ENCODE results near the gene HOXA3.

The HOXA3 gene

DNA sequence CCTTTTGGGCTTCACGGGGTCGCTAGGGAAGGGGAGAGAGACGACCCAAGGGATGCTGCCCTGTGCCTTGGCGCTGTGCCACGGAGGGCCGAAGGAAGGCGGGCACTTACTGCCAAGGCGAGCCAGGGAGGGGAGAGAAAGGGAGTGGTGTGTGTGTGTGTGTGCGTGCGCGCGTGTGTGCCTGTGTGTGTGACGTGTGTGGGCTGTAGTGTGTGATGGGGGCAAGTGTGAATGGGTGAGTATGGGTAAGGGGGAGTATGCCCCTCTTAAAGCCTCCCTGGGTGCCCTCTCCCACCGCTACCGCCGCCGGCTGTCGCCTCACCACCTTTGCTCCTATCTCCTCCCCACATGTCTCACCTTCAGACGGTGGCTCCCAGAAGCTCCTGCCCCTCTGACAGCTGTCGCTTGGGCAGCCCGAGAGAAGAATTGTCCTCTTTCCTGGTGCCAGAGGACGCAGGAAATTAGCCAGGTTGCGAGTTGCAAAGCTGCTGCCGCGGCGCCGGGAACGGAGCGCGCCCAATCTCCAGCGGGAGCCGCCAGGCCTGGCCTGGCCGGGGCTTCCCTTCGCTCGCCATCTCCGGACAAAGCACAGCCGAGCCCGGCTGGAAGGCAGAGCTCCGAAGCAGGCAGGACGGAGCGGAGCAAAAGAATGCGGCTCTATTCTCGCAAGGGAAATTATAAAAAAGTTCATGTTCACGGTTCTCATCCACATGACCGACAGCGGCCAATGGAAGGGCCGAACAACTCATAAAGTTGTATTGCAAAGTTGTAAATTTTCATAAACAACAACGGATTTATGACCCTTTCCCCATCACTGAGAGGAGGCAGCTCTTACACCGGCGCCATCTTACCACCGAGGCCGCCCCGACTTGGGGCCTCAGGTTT lies at the start of gene HOXA3:
HOXA3 (minus strand) TSS at position 653 of the 885 bp plus-strand sequence. CDS start 41,943 bp downstream, outside the sequence.
- no peak for DNase-seq

DNA sequence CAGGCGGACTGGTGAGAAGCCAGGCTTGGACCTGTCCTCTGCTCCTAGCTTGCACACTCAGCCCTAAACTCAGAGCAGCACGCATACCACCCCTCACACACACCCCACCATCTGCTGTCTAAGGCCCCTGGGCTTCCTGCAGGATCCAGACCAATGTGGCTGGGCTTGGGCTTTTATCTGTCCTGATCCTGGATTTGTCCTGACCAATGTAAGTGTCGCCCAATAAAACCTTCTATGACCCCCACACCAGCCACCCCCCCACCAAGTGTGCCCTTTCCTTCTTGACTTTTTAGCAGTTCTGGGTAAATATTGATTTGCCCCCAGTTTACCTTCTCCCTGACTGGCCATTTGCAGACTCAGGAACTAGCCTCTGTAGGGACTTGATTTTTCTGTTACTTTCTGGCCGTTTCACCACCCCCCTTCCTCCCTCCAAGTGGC lies 49.2 kb upstream of the HOXA3 start:
- no peak for DNase-seq

DNA sequence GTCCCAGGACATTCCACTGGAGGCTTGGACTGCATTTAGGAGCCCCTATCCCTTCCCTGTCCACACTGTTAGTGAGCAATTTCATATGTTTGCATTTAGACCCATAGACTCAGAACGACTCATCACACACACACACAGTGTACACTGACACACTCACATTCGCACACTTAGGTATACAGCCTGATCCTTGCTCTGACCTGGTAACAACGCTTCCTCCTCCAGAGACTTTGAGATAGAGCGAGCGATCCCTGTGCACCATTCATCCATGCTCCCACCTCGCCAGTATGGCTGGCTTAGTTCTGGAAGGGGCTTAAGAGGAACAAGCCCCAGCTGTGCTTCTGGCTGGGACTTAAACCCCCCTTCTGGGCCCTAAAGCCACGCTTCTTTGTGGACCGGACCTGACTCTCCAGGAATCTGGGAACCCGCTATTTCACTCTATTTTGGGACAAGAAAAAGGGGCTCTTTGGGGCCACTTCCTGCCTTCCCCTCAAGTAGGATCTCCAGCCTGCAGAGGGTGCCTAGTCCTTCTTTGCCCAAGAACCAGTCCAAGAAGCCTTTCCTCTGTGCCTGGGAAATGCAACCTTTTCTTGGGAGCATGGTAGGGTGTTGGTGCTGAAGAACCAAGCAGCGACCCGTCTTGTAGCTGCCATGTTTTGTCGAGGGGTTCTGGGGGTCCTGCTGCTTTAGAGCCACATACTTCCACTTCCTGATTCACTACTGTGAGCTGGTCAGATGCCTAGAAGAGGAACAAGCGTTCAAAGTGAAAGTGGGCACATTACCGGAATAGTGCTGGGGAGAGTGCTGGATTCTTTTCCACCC lies 48.6 kb upstream of the HOXA3 start:
- DNase-seq: no peak

DNA sequence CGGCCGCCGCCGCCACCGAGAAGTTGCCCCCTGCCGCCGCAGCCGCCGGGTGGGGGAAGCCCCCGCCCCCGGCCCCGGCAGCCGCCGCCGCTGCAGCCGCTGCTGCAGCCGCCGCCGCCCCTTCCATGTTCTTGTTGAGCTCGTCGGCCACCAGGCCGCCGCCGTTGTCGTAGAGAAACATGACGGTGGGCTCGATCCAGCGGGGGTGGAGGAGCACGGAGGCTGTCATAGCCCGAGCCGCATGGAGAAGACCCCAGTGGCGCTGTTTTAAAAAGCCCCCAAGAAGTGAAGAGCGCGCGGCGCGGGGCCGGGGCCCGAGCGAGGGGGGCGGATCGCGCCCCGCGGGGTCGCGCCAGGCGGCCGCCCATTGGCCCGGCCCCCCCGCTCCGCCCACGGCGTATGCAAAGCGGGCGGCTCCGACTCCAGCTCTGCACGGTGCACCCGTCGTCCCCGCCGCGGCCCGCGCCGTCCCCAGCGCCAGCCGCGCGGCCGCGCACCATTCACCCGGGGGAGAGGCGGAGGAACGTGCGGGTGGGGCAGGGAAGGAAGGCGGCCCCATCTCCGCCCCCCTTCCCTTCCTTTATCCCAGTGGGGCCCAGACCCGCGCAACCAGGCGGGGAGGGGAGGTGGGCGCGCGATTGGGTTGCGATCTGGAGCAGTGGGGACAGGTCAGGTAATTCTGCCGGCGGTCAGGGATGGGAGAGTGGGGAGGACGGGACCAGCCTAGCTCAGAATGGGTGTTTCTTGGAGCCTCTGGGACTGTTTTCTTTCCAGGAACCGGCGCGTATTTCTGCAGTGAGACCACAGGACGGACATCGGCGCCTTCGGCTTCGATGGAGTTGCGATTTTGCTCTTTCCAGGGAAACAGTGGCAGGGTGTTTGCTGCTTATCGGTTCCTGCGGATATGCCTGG lies 47.7 kb upstream of the HOXA3 start, which contains the start of gene HOXA13:
HOXA13 (minus strand) TSS at position 243 of the 912 bp plus-strand sequence; CDS start at position 229, 14 bp downstream.
- no peak for DNase-seq

DNA sequence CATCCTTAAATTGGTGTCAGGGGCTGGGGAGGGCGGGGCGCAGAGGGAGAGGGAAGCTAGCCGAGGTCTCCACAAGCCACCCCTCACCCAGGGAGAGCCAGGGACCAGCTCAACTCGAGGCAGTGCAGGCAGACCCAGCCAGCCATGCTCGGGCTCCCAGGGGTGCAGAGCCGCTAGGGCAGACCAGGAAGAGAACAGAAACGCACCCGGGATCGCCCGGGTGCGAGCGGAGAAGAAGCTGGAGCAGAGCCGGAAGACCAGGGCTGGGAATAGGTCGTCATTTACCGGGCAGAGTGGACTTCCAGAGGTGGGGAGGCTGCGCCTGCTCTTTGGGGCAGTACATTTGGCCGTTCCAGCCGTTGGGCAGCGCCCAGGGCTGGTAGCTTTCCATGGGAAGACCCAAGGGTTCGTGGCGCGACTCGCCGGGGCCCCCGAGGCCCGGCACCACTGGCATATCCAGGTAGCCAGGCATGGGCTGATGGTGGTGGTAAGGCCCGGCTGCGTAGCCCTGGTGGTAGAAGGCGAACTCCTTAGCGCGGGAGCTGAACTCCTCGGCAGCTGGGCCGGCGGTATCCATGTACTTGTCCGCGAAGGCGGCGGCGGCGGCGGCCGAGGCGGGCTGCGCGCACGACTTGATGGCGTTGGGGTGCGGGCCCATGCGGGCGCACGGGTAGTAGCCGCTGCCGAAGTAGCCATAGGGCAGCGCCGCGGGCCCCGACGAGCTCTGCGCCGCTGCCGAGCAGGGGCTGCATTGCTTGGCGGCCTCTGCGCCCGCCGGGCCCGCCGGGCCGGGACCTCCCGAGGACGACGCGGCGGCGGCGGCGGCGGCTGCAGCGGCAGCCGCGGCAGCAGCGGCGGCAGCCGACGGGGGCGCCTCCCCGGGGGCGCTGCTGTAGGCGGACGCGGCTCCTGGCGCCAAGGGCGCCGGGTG lies 46.8 kb upstream of the HOXA3 start:
- no peak for DNase-seq

DNA sequence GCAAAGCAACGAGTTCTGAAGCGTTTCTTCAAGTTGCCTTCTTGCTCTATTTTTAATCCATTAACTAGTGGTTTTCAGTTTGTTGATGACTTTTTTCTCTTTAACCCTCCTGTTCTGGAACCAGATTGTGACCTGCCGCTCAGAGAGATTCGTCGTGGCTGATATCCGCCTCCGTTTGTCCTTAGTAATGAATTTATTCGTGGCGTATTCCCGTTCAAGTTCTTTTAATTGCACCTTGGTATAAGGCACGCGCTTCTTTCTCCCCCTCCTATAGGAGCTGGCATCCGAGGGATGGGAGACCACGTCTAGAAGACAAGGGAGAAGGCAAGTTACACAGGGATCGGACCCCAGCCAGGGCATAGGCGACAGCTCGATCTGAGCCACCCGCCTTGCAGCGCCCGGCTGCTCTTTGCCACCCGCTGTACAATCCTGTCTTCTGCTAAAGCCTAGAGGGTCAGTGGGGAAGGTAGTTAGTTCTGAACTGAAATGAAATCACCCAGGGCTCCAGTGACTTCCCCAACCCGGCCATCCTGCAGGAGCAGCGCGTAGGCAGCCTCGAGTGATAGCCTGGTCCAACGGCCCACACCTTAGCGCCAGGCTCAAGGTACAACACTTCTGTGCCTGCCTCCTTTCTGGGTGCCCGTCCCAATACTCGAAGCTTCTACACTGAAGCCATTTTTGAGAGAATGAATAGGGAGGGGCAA lies 45.9 kb upstream of the HOXA3 start:
- DNase-seq: no peak

DNA sequence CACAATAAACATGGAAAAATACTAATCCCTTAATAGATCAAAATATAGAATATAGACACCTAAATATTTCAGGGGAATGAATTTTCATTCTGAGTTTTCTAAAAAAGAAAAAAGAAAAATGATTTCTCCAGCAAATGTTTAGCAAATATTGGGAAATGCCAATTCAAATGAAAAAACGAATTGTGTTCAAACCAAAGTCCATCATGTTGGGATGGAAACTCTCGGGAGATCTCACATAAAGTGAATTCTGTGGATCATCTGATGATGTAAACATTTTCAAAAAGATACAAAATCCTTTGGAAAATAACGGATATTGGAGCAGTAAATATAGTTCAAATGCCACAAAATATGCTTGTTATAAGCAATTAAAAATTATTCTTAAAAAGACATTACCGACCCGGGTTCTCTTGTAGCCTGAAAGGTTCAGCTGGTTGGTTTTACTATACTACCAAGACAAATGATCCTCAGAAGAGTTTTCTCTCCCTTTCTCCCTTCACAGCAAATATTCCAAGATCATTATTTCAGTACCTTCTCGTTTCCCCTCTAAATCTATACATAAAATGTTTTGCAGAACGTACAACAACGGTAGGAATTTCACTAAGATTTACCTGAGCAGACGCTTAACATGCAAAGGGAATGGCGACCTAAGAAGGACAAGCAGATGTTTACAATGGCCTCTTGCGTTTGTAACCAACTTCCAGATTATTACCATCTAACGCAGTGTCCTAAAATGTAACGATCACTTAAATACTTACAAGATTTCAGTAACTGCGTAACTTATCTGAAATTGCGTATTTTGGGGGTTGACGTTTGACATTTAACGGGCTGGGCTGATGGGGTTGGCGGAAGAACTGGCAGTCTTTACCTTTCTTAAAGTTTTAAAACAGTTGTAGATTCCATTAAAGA lies 45.0 kb upstream of the HOXA3 start:
- no peak for DNase-seq

DNA sequence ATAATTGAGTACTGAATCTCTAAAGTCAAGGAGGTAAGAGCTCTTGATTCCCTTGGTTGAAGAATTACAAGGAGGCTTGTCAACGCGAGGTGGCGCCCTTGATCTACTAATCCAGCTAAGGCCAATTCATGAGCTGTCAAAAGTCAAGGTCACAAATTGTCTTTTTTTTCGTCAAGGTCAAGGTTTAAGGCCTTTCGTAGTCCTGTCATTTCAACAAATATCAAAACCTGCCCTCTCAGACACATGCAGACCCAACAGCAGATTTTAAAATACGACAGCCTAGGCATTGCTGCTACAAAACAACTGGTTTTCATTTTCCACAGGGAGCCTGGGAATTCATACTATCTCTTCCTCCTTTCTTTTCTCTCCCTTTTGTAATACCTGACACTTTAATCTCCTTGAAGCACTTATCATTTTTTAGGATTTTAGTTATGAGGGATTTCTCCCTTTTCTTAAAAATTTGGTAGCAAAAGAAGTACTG lies 43.9 kb upstream of the HOXA3 start:
- peak; percentile 78 to 88 for DNase-seq

DNA sequence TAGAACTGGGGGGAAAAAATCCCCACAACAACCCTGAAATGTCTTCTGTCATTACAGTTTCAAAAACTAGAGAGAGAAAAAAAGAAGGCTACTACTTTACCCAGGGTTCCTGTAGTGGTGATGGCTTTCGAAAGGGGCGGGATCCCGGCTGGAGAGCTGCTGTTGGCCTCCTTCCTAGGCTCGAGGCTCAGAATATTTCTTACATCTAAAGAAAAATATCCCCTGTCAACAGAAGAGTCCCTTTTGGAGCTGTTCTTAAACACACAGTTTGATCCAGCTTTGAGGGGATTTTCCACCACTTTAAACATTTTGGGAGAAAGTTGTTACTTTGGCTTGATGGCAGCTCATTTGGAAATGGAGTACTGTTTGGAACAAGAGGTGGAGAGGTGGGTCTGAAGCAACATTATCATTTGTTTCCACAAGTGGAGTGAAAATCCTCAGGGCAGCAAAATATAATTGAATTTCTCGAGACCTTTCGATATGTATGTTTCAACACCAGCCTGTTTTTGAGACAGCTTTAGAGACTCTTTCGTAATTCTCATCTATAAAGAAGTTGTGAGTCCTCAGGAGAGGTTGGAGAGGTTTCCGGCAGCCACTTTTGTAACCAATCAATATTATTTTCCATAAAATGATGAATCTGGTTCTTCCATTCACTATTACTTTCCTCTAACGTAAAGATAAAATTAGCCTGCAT lies 42.5 kb upstream of the HOXA3 start:
- no peak for DNase-seq

DNA sequence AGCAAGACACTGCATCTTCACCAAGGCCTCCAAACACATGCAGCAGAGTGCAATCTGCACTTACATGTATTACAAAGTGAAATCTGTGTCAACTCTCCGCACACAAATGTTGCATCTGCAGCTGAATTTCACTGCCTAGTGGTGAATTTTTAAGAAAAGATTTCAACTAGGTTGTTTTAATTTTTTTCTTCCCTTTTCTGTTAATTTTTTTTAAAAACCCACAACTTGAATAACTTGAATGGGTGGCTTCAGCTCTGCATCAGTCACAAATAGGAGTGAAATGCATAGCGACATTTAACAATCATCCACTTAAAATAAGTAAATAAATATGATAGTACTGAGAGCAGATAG lies 41.6 kb upstream of the HOXA3 start:
- DNase-seq: no peak

DNA sequence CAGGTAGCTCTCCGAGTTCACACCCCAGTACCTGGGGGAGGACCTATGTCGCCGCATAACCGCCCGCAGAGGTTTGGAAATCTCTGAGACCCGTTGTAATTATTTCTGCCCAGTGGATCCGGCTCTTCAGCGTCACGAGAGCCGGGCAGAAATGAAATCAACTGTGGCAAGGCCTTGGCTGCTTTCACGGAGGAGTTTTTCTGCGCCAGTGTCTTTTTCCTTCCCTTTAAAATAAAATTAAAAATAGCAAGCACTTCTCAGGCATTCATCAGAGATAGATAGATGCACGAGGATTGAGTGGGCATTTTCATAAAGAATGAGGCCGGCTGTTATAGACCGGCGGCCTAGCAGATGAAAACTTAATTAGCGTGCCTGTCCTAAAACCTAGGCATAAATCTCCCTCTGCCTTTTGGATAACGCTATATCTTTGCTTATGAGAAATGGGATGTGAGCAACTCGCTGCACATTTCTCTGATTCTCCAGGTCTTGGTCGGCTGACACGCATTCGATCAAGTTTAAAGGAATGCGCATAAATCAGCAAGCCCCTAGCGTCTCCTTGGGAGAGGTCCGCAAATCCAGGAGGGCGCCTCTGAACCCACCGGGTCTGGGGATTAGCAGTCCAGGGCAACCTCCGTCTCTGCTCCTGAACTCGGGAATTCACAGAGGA lies 41.1 kb upstream of the HOXA3 start:
- no peak for DNase-seq

DNA sequence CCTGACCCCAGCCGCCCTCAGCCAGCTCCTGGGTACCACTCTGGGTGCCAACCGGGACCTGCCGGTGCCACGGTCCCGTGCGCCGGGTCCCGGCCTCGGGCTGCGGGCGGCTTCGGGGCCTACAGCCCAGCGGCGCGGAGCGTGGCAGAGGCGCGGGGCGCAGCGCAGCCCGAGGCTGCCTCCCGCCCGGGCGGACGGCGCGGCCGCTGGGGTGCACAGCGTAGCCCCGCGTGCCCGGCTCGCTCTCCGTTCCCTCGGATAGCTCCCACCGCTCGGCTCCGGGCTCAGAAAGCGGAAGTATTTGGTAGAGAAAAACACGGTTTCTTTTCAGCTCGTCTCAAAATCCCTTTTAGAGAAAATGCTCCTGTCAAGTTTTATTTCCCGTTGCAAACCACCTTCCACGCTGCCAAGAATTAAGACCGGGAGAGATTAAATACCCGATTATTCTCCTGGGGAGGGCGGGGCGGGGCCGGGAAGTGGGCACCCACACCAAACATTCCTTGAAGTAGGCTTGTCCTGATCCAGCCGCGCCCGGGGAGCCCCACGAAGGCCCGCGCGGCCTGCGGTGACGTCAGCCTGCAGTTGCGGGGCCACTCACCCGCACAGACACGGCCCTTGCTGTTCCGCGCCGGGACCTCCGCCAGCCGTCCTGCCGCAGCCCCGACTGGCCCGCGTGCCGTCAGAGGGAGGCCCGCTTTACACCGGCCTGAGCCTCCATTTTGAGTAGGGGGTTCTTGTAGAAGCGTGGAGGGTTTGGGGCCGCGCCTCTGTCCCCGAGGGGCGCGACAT lies 40.4 kb upstream of the HOXA3 start:
- DNase-seq: no peak

DNA sequence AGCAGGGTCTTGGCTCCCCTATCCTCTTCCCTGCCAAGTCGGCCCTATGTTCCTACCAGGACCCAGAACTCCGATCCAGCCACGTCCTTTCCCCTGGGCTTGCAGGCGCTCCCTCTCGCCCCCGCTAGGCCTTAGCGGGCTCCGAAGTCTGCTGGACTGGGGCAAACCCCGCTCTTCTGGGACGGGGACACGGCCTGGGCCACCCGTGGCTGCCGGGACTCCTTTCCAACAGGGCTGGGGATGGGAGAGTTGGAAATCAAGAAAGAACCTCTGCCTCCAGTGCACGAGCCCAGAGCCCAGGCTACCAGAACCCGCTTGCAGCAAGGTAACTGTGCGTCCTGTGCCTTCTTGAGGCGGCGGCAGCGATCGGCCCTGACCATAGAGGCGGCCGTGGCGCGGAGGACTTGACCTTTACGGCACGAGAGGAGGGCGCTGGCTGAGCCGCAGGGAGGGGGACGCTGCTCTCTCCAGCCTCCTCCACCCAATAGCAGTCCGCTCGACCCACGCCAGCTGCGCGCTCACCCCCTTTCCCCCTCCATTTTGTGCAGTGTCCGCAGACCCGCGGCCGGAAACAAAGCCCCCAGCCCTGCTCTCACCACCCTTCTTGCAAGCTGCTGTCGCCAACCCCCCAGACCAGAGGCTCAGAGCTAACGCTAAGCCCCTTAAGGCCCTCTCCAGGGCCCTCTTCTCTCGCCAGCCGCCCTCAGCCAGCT lies 39.6 kb upstream of the HOXA3 start:
- DNase-seq: no peak

DNA sequence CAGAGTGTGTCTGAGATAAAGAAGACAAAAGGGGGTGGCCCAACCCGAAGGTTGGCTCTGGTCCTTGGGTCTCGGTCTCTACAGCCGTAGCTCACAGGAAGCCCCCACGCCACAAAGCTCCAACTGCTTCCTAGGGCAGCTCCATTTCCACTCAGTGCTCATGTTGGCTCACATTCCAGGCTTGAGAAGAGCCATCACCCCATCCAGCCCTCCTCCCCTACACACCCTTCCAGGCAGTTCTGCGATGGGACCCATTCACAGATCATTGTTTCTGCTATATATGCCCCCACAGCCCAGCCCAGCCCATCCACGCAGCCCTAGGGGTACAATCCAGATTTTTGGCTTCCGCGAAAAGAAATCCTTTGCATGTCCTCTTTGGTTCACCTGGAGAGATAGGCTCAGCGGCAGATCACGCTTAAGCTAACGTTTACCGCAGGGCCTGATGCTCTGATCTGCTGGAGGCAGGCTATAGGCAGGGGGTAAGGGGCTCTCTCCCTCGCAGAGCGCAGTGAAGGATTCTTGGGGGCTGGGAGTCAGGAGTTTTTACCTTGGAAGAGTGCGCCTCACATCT lies 38.9 kb upstream of the HOXA3 start:
- DNase-seq: no peak

DNA sequence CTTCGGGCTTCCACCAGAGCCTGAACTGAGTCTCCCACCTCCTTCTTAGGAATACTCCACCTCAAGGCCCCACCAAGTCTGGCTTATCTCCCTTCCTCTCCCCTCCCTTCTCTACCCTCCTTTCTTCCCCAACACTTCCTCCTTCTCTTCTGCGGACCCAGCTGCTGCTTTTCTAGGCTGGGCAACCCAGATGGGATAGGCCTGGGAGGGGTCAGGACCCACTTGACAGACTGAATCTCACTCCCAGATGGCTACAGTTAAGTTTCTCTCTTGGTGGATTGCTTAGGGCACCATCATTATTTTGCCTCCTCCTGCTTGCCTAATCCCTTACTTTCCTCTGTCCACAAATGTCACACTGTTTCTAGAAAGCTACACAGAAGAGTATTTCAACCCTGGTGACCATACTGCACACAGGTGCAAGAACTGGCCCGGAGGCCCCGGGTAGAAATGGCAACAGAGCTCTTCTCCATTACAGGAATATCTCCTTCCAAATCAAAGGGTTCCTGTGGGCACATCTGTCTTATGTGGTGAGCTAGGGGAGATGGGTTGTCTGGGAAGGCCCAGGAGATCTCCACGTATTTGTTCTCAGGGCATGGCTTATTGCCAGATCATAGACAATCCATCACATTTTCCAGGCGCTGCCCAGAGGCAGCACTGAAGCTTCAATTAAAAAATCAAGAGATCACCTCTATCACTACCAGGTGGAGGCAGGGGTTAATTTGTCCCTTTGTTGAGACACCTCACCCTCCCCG lies 37.8 kb upstream of the HOXA3 start:
- no peak for DNase-seq

Measured in activated CD4-positive, alpha-beta T cell treated with anti-CD3 and anti-CD28 coated beads for 4 hours (primary cell).